Measurements from ENCODE around the gene AOC3.

Gene AOC3

DNA sequence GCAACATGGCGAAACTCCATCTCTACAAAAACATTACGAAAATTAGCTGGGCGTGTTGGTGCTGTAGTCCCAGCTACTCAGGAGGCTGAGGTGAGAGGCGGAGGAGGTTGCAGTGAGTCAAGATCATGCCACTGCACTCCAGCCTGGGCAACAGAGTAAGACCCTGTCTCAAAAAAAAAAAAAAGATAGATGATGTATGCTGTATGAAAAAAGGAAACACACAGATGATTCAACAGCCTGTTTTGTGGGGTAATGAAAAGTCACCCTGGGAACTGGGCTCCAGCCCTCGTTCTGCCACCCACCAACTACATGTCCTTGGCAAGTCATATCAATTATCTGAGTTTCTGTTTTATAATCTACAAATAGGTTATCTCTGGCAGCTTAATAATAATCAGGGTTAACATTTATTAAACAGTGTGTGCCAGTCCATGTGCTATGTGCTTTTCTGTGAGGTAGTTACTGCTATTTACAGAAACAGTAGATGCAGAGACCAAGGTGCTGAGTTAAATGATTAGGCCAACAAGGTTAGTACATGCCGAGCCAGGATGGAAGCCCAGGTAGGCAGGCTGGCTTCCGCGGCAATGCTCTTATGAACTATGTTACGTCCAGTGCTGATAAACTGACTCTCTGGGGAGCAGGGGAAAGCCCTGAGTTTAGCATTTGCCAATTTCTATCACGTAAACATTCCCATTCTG lies 50.7 kb downstream of the AOC3 start:
- CTCF ChIA-PET: no interaction called here
- no peak for DNase-seq (ENCODE audit: extremely low spot score)
- POLR2A ChIA-PET: no interaction called here
- no peak for TF ChIP-seq FOXM1 (IDR thresholded peaks at IDR 0.05; ENCODE audit: borderline replicate concordance)
- no peak for TF ChIP-seq FOXA1 (IDR thresholded peaks at IDR 0.05)
- no peak for TF ChIP-seq HDGF (IDR thresholded peaks at IDR 0.05; ENCODE audit: borderline replicate concordance)
- TF ChIP-seq L3MBTL2 (conservative IDR thresholded peaks at IDR 0.05): no peak
- TF ChIP-seq, protein P1, sequence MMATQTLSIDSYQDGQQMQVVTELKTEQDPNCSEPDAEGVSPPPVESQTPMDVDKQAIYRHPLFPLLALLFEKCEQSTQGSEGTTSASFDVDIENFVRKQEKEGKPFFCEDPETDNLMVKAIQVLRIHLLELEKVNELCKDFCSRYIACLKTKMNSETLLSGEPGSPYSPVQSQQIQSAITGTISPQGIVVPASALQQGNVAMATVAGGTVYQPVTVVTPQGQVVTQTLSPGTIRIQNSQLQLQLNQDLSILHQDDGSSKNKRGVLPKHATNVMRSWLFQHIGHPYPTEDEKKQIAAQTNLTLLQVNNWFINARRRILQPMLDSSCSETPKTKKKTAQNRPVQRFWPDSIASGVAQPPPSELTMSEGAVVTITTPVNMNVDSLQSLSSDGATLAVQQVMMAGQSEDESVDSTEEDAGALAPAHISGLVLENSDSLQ (IDR thresholded peaks at IDR 0.05): no peak
- no peak for TF ChIP-seq SUZ12 (IDR thresholded peaks at IDR 0.05)
- no peak for TF ChIP-seq BHLHE40 (IDR thresholded peaks at IDR 0.05; ENCODE audit: borderline replicate concordance)
- no peak for TF ChIP-seq FOXK2 (IDR thresholded peaks at IDR 0.05)

DNA sequence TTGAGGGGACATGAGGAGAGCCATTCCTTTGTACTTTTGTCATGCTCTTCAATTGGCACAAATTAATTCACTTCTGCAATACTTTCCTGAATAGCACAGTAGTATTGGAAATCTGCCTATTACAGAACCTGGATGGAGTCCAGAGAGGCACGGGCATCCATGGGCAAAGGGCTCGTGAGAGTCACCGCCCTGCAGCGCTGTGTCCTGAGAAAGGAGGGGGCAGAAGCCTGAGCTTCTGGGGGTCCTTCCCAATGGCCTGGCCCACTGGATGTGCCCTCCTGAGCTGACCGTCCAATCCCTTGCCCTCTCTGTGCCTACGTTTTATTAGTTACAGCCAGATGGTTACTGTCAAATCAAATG lies 53.1 kb downstream of the AOC3 start:
- CTCF ChIA-PET: no interaction called here
- no peak for TF ChIP-seq FOXA1 (IDR thresholded peaks at IDR 0.05)
- no peak for TF ChIP-seq ZNF384 (IDR thresholded peaks at IDR 0.05)
- no peak for TF ChIP-seq FOXM1 (IDR thresholded peaks at IDR 0.05; ENCODE audit: borderline replicate concordance)
- no peak for TF ChIP-seq SP1 (IDR thresholded peaks at IDR 0.05)
- no peak for TF ChIP-seq LEF1 (IDR thresholded peaks at IDR 0.05; ENCODE audit: borderline replicate concordance)
- no peak for TF ChIP-seq L3MBTL2 (conservative IDR thresholded peaks at IDR 0.05)
- TF ChIP-seq NFRKB (IDR thresholded peaks at IDR 0.05): no peak
- no peak for TF ChIP-seq SUZ12 (IDR thresholded peaks at IDR 0.05)
- no peak for TF ChIP-seq BHLHE40 (IDR thresholded peaks at IDR 0.05; ENCODE audit: borderline replicate concordance)
- DNase-seq (ENCODE audit: extremely low spot score): no peak
- POLR2A ChIA-PET: no interaction called here

DNA sequence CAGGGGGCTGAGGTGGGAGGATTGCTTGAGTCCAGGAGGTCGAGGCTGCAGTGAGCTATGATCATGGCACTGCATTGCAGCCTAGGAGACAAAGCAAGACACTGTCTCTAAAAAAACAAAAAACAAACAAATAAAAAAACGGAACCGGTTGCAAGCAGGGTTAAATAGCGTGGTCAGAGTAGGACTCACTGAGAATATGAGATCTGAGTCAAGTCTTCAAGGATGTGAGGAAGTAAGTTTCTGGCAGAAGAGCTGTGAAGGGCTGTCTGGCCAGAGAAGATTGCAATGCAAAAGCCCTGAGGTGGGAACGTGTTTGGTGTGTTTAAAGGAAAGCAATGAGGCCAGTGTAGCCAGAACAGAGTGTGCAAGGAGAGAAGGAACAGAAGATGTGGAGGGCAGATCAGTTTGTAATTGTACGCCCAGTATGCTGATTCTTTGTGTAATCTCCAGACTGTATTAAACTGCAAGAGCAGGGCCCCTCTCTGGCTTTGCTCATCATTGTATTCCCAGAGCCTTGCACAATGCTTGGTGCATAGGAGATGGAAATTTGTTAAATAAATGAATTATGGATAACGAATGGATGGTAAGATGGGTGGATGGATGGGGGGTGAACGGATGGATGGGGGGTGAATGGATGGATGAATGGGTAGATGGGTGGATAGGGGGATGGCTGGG lies 55.9 kb downstream of the AOC3 start:
- no peak for DNase-seq (ENCODE audit: extremely low spot score)
- ChIA-PET CTCF (no interaction called here), POLR2A (no interaction called here)
- TF ChIP-seq FOXM1 (IDR thresholded peaks at IDR 0.05; ENCODE audit: borderline replicate concordance) (no peak), FOXA1 (IDR thresholded peaks at IDR 0.05) (no peak), LEF1 (IDR thresholded peaks at IDR 0.05; ENCODE audit: borderline replicate concordance) (no peak), TARDBP (IDR thresholded peaks at IDR 0.05) (no peak), CTBP1 (IDR thresholded peaks at IDR 0.05; ENCODE audit: borderline replicate concordance) (no peak), SP1 (IDR thresholded peaks at IDR 0.05) (no peak), ARNT (IDR thresholded peaks at IDR 0.05) (no peak), ZNF384 (IDR thresholded peaks at IDR 0.05) (no peak), BHLHE40 (IDR thresholded peaks at IDR 0.05; ENCODE audit: borderline replicate concordance) (no peak), FOXK2 (IDR thresholded peaks at IDR 0.05) (no peak), ELF4 (IDR thresholded peaks at IDR 0.05) (no peak), HDGF (IDR thresholded peaks at IDR 0.05; ENCODE audit: borderline replicate concordance) (no peak), SUZ12 (IDR thresholded peaks at IDR 0.05) (no peak), NFRKB (IDR thresholded peaks at IDR 0.05) (no peak), L3MBTL2 (conservative IDR thresholded peaks at IDR 0.05) (no peak)
- TF ChIP-seq, protein P1 (IDR thresholded peaks at IDR 0.05): no peak
